GM18517 (cell line): ENCODE results near the gene PNPLA8.
A peak's percentile ranks its signal among the peaks of the same experiment; 100 is the strongest.
"Not testable (repeated sequence)": the region's sequence is repeated elsewhere in the genome, so short reads cannot be mapped to it uniquely, and the experiment has no call there.

Experiments
- ATAC-seq: cut with Tn5 transposase; IDR thresholded peaks from one replicate; pipeline ENCODE4 v1.9.1; 2021; ENCODE audit warnings: mild to moderate bottlenecking, moderate library complexity; ENCODE audit not compliant: unreplicated experiment

Gene PNPLA8, protein sequence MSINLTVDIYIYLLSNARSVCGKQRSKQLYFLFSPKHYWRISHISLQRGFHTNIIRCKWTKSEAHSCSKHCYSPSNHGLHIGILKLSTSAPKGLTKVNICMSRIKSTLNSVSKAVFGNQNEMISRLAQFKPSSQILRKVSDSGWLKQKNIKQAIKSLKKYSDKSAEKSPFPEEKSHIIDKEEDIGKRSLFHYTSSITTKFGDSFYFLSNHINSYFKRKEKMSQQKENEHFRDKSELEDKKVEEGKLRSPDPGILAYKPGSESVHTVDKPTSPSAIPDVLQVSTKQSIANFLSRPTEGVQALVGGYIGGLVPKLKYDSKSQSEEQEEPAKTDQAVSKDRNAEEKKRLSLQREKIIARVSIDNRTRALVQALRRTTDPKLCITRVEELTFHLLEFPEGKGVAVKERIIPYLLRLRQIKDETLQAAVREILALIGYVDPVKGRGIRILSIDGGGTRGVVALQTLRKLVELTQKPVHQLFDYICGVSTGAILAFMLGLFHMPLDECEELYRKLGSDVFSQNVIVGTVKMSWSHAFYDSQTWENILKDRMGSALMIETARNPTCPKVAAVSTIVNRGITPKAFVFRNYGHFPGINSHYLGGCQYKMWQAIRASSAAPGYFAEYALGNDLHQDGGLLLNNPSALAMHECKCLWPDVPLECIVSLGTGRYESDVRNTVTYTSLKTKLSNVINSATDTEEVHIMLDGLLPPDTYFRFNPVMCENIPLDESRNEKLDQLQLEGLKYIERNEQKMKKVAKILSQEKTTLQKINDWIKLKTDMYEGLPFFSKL

DNA sequence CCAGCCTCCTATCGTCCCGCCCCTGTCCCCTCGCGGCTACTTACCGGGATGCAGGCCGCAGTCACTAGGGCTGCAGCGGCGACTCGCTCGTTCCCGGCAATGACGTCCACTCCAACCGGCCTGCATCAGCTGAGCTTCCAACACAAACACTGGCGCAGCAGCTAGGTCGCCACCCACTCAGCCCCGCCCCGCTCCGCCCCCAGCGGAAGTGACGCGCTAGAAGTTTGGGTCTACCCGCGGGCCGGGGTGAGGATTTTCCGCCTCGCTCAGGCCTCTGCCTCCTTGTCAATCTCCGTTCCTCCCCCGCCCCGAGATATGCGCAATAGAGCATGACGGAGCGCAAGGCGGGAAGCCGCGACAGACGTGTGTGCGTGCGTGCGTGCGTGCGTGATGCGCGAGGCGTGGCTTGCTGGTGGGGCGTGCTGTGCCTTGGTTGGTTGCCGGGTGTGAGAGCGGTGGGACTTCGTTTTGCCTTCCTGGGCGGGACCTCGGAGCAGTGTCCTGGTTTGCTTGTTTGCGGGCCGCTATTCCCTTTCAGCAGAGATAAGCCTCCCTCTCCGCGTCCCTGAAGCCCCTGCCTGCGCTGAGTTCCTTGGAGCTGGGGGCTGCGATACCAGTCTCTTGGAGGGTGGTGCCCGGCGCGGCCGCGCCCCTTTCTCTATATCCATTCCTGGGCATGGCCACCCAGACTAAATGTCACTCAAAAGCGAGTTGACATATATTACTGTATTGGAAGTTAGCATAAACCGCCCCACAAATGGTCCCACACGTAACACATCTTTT, at the start of gene PNPLA8:
Gene PNPLA8, minus strand, starts transcription at position 151 of the 783 bp plus-strand sequence. CDS start 10,644 bp downstream, outside the sequence.
- peak; percentile 96 for ATAC-seq

DNA sequence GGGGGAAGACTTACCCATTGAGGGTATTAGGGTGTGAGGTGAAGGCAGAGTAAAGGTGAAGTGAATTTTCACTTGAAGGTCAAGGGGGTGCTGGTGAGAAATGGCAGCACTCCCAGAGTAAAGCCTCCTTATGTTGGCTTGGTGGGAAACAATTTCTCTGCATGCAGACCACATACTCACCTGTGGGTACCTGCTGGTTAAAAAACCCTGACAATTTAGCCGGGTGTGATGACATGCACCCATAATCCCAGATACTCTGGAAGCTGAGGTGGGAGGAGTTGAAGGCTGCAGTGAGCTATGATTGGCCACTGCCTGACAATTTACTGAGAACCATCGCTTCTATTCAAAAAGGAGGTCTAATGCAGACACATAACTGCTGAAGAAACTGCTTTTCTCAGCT, 49.2 kb upstream of the PNPLA8 start:
- ATAC-seq, result no peak

DNA sequence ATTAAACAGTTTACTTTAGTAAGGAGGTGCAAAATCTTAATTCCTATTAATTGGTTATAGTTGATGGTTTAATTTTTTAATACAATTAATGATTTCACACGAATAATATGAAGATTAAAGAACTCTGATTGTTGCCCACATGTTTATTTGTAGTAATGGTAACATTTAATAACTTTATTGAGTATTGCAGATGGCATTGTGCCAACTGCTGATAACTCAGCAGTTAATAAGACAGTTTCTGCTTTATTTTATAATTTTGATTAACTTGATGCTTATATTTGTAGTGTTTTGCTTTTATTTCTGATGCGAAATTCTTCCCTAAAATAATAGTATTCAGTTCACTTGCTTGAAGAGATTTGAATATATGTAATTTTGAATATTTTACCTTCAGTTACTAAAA, 46.5 kb upstream of the PNPLA8 start:
- ATAC-seq, result no peak

DNA sequence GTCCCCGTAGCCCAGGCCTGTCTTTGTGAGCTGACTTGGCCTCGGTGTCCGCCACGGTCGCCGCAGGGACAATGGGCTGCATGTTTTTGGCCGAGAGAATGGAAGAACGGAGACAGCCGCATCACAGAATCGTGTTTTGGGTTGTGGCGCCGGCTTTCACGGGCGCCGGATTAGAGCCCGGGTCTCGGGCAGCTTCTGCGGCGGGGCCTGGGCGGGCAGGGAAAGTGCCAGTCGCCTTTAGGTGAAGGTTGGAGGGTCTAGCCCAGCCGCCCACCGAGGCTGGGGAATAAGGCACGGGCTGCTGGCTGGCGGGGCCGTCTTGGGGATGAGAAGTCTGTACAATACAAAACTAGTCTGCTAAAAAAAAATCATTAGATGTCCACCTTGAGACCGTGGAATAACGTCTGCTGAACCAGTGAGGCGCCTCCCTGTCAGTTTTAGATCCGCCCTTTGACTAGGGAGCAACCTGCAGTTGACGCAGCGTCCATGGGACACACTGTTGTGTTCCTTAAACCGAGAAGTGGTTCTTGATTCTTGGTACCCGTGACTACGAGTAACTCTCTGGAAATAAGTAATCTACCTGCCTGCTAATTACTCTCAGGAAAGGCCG, 44.3 kb upstream of the PNPLA8 start:
- ATAC-seq, result peak; percentile 22

DNA sequence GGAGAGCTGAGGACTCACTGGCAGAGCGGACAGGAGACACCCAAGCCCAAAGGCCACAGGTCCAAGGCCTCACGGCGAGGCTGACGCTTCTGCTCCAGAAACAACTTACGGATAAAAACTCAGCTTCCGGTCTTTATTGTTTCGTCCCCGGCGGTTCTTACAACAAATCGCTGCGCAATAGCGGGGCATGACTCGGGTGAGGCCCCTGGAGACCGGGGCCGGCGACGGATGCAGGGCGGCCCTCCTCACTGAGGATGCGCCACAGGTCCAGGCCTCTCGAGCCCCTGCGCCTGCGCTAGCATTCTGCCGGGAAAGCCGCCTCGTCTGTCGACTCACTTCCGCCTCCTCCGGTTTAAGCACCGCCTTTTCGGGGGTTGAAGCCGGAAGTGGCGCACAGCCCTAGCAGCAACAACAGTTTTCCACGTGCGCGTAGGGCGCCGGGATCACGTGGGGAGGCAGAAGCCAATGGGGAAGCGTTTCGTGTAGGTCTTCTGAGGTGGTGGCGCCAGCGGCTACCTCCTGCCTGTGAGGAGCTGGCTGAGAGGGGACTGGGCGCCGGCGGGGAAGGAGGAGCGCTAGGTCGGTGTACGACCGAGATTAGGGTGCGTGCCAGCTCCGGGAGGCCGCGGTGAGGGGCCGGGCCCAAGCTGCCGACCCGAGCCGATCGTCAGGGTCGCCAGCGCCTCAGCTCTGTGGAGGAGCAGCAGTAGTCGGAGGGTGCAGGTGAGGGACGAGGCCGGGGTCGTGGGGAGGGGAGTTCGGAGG, 43.6 kb upstream of the PNPLA8 start, which contains the start of the genes DNAJB9 and THAP5:
Gene DNAJB9, plus strand, starts transcription at position 494 of the 765 bp plus-strand sequence. CDS start 1,853 bp downstream, outside the sequence.
Gene THAP5, minus strand, starts transcription at position 326 of the 765 bp plus-strand sequence. Its CDS starts 137 bp downstream, at position 189.
- ATAC-seq, result peak; percentile 94

DNA sequence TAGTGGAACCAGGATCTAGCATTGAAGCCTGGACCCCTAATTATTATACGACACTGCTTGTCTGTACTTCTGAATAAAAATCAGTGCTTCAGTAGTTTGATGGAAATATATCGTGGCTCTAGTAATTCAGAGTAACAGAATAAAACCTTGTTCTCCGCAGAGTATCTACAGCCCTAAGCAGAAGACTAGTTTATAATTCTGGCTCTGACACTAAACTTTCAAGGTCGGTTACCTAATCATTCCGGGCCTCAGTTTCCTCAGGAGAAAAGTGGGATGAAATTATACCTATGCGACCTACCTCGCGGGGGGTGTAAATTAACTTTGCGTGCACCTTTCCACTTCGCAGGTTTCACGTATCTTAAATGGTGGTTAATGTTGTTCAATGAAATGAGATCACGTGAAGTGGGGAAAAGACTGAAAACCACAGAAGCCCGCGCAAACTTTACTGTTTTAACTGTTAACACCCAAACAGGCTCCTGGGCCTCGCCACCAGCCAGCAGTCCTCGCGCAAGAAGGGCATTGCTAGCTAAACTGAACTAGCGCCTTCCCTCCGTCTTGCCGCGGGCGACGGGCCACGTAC, 43.0 kb upstream of the PNPLA8 start:
- ATAC-seq, result no peak

DNA sequence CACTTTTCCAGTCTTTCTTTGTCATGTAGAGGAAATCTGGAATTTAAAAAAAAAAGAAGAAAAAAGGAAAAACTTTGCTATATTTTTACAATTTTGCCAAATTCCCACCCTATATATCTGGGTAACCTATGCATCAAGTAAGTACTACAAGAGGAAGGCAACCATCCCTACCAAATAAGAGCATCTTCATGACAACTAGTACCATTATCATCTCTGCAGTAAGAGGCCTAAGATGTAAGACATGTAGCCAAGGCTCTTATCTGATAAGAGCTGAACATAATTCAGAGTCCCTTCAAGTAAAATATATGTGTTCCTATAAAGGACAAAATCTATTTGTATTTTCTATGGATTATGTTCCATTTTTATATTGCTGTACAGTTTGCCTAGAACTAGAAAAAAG, 40.1 kb upstream of the PNPLA8 start:
- no peak for ATAC-seq

DNA sequence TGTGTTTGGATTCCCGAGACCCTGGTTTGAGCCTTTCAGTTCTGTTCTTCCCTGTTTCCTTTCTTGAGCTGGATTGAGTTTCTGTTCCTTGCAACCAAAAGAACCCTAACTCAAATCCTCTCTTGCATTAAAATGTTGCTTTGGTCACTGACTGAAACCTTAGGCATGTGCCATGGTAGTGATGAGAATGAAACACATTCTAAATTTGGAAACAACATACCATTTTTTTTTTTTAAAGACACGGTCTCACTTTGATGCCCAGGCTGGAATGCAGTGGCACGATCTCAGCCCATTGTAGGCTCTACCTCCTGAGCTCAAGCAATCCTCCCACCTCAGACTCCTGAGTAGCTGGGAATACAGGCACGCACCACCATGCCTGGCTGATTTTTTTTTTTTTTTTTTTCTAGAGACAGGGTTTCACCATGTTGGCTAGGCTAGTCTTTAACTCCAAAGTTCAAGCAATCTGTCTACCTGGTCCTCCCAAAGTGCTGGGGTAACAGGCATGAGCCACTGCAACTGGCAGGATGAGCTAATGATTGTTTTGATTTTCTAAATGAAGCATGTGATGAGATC, 35.2 kb upstream of the PNPLA8 start:
- ATAC-seq, result no peak

DNA sequence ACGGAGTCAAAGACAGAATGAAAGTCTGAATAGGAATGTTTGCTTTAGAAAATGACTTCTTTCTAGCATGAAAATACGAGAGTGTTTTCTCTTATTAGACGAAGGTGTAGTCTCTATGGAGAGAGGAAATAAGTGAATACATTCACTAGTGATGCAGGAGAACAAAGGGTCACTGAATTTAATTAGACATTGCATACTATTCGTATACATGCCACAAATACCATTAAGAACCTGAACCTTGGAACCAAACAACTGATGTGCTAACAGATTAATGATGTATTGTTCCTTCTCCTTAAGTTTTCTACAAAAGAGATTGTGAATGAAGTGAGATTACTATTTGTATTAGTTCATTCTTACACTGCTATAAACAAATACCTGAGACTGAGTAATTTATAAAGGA, 33.3 kb upstream of the PNPLA8 start:
- ATAC-seq, result no peak

DNA sequence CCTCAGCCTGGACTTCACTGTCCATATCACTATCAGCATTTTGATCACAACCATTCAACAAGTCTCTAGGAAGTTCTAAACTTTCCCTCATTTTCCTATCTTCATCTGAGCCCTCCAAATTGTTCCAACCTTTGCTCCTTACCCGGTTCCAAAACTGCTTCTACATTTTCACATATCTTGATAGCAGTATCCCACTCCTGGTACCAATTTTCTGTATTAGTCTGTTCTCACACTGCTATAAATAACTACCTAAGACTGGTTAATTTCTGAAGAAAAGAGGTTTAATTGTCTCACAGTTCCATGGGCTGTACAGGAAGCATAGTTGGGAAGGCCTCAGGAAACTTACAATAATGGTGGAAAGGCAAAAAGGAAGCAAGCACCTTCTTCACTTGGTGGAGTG, 31.7 kb upstream of the PNPLA8 start:
- ATAC-seq, result no peak

DNA sequence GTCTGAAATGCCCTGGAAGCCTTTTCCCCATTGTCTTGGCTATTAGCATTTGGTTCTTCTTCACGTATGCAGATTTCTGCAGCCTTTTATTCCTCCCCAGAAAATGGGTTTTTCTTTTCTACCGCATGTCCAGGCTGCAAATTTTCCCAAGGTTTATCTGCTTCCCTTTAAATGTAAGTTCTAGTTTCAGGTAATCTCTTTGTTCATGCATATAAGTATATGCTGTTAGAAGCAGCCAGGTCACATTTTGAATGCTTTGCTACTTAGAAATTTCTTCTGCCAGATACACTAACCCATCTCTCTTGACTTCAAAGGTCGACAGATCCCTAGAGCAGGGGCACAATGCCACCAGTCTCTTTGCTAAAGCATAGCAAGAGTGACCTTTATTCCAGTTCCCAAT, 31.3 kb upstream of the PNPLA8 start:
- ATAC-seq, result no peak

DNA sequence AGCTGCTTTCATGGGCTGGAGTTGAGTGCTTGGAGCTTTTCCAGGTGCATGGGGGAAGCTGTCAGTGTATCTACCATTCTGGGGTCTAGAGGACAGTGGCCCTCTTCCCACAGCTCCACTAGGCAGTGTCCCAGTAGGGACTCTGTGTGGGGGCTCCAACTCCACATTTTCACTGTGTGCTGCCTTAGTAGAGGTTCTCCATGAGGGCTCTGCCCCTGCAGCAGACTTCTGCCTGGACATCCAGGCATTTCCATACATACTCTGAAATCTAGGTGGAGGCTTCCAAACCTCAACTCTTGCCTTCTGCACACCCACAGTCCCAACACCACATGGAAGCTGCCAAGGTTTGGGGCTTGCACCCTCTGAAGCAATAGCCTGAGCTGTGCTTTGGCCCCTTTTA, 30.7 kb upstream of the PNPLA8 start:
- ATAC-seq, result not testable (repeated sequence)

DNA sequence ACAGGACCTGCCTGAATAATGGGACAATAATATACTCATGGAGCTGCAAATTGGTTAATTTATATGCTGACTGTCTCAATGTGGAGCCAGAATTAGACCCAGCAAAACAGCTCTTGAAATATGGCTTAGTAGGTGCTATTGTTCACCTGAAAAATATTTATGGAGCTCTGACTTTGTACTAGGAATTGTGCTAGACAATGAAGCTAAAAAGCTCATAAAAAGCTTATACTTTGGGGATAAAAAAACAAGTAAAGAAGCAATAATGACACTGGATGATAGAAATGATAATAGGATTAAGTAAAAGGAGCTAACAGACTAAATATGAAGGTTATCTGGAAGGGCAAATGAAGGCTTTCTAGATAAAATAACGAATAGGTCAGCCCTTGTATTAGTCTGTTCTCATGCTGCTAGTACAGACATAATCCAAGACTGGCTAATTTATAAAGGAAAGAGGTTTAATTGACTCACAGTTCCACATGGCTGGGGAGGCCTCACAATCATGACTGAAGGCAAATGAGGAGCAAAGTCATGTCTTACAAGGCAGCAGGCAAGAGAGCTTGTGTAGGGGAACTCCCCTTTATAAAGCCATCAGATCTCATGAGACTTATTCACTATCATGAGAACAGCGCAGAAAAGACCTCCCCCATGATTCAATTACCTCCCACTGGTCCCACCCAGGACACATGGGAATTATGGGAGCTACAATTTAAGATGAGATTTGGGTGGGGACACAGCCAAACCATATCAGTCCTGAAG, 22.4 kb upstream of the PNPLA8 start:
- not testable (repeated sequence) for ATAC-seq

DNA sequence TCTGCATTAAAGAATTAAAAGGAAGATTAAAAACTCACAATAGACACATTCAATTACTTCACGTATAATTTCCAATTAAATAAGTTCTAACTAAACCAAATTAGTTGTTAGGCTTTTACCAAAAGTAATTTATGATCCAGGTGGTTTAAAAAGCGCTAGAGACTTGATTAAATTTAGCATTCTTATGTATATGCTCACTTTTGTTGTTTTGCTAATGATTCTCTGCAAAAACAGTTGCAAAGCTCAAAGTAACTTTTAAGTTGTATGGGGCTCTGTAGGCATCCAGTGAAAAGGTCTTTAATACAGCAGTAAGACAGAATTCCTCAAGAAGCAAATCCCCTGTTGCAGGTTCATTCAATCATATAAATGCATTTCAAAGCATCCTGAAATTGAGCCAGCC, 15.5 kb upstream of the PNPLA8 start:
- ATAC-seq, result no peak

DNA sequence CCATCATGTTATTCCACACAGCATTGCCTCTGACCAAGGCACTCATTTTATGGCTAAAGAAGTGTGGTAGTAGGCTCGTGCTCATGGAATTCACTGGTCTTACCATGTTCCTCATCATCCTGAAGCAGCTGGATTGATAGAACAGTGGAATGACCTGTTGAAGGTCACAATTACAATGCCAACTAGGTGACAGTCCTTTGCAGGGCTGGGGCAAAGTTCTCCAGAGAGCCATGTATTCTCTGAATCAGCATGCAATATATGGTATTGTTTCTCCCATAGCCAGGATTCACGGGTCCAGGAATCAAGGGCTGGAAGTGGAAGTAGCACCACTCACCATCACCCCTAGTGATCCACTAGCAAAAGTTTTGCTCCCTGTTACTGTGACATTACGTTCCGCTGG, 12.8 kb upstream of the PNPLA8 start:
- ATAC-seq, result not testable (repeated sequence)

DNA sequence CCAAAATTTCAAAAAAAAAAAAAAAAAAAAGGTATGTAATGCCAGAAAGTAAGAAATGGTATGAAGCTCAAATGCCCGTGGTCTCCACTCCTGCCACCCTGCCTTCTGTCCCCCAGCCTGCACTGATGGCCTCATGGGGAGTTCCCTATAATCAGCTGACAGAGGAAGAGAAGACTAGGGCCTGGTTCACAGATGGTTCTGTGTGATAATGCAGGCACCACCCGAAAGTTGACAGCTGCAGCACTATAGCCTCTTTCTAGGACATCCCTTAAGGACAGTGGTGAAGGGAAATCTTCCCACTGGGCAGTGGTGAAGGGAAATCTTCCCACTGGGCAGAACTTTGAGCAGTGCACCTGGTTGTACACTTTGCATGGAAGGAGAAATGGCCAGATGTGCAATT, 12.3 kb upstream of the PNPLA8 start:
- ATAC-seq, result not testable (repeated sequence)

DNA sequence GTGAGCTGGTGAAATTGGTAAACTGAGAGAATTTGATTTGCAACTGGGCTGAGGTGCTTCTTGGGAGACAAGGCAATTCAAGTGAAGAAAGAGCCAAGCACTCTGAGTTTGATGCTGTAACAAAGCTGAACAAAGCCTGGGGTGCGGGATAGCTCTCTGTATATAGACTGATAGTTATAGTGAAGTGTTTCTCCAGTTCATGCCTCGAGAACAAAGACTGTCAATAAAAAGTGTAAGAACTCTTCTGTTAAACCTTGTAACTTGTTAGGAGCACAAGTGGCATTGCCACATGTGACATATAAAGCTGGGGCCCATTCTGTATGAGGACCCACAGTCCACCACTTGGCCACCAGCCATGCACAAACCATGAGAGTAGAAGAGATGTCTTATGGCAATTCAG, 11.3 kb upstream of the PNPLA8 start:
- no peak for ATAC-seq

DNA sequence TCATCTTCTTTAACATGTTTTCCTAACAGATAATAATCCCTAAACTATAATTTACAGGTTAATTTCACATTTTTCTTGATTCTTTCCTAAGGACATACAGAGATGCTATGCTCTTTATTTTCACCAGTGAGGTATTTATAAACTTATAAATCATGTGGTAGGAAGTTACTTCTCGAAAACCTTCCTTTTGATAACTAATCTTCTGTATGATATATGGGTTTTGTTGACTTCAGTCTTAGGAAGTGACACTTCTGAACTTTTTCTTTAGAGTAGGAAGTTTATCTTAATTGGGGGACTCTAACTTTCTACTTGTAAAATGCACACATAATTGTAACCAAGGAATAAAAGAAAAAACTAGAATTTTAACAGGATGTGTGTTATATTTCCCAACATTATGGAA, 9.8 kb upstream of the PNPLA8 start:
- no peak for ATAC-seq
